Measurements from ENCODE around the gene FDXR.

GRCh38 chr17:74852237-74853047 is 20.4 kb downstream of the FDXR start:
- TF ChIP-seq CTCF (IDR thresholded peaks at IDR 0.05; ENCODE audit: poor library complexity, severe bottlenecking) (no peak), EZH2 (IDR thresholded peaks at IDR 0.05; ENCODE audit: borderline replicate concordance, insufficient read depth, low read length, poor library complexity, severe bottlenecking) (no peak), REST (IDR thresholded peaks at IDR 0.05; ENCODE audit: borderline replicate concordance) (no peak), POLR2AphosphoS5 (IDR thresholded peaks at IDR 0.05) (no peak), SMC3 (conservative IDR thresholded peaks at IDR 0.05; ENCODE audit: poor library complexity) (no peak), TAF1 (IDR thresholded peaks at IDR 0.05; ENCODE audit: low read depth) (no peak), RAD21 (conservative IDR thresholded peaks at IDR 0.05) (no peak), MXI1 (conservative IDR thresholded peaks at IDR 0.05; ENCODE audit: poor library complexity, severe bottlenecking) (no peak), EP300 (conservative IDR thresholded peaks at IDR 0.05; ENCODE audit: poor library complexity, severe bottlenecking) (no peak)

All from neural cell (in vitro differentiated cells).